Measurements from ENCODE around the gene EREG. TPM values are rescaled to one million over a fixed set of nuclear protein-coding genes. Genes with fewer than 3 reads are reported as not detected.

The EREG gene
- total RNA-seq, 1 experiment from 2014 or later, result not detected

- Histone ChIP-seq H2BK12ac (ENCODE audit: insufficient read length, low read depth, low read length) (no peak overlapping the region), H3K27me3 (ENCODE audit: insufficient read depth, low read length) (no peaks in the 10 kb centered on the region), H3K79me2 (ENCODE audit: insufficient read depth, low read length) (no peaks in the 10 kb centered on the region), H3K4me1 (ENCODE audit: insufficient read depth, low read length) (peaks cover 3% of the 10 kb centered on the region; the same call in 1 of the 2 replicates), H2BK20ac (ENCODE audit: low read depth, low read length, poor library complexity, severe bottlenecking) (no peak overlapping the region), H4K91ac (ENCODE audit: insufficient read length, low read depth, low read length) (no peak overlapping the region), H3K79me1 (ENCODE audit: insufficient read depth, low read depth, low read length, poor library complexity, severe bottlenecking) (no peaks in the 10 kb centered on the region), H3K9ac (ENCODE audit: extremely low read depth, insufficient read length, low read length) (no peak overlapping the region), H3K56ac (ENCODE audit: insufficient read length, low read depth, low read length) (no peak overlapping the region), H4K5ac (ENCODE audit: insufficient read length, low read depth, low read length) (no peak overlapping the region), H3K27ac (ENCODE audit: insufficient read length, low read depth, low read length) (no peak overlapping the region), H2AK5ac (ENCODE audit: insufficient read length, low read length) (no peak overlapping the region), H3K4me2 (ENCODE audit: insufficient read depth, insufficient read length, low read length) (no peak overlapping the region), H2AFZ (ENCODE audit: low read length) (no peak overlapping the region), H2BK5ac (ENCODE audit: insufficient read length, low read length) (no peak overlapping the region), H3K18ac (ENCODE audit: insufficient read length, low read depth, low read length) (no peak overlapping the region), H4K8ac (replicated peaks; ENCODE audit: insufficient read length, low read depth, low read length) (no peak overlapping the region), H2BK15ac (ENCODE audit: low read depth, low read length) (no peak overlapping the region), H2BK120ac (ENCODE audit: low read depth, low read length, poor library complexity, severe bottlenecking) (no peak overlapping the region), H3K4ac (ENCODE audit: low read depth, low read length) (no peak overlapping the region), H3T11ph (ENCODE audit: low read length) (no peak overlapping the region), H3K23ac (ENCODE audit: insufficient read length, low read depth, low read length) (no peak overlapping the region), H3K9me3 (ENCODE audit: control insufficient read depth, low read depth, low read length) (no peaks in the 10 kb centered on the region), H3K14ac (ENCODE audit: insufficient read depth, low read length) (no peak overlapping the region), H4K20me1 (ENCODE audit: control insufficient read depth, insufficient read depth, insufficient read length) (no peaks in the 10 kb centered on the region), H3K23me2 (ENCODE audit: insufficient read length, low read depth, low read length, poor library complexity, severe bottlenecking) (no peaks in the 10 kb centered on the region)
- Mint-ChIP-seq H3K4me1 (peaks cover 19 to 21% of the 10 kb centered on the region in 2 experiments), H3K27ac (no peak overlapping the region), H3K9me3 (no peaks in the 10 kb centered on the region), H3K4me3 (no peak overlapping the region), H3K36me3 (ENCODE audit: insufficient read depth in 1 of 3, low read depth in 3 of 3) (no peaks in the 10 kb centered on the region), H3K27me3 (ENCODE audit: low read depth) (no peaks in the 10 kb centered on the region)
- TF ChIP-seq CTCF (conservative IDR thresholded peaks at IDR 0.05), result no peak
- no peak for DNase-seq
- no CpG with 5 or more reads among the region's 4 CpGs for WGBS (ENCODE audit: extremely low coverage, insufficient read length, low lambda C conversion rate)
These were observed 41.3 kb upstream of the EREG start for GRCh38 chr4:74323663-74324062.
